Trophoblast cell (in vitro differentiated cells and primary cell): ENCODE results near the gene TNFRSF8.
A peak's percentile ranks its signal among the peaks of the same experiment; 100 is the strongest.

Experiments
- DNase-seq, 2 donors: peaks; one replicate each; pipeline ENCODE4 v3.0.0-alpha.2; 2016
- H2AFZ ChIP-seq: 2 replicates; pipeline ENCODE4 v1.6.1; 2013; ENCODE audit warnings: low read length, moderate library complexity, mild to moderate bottlenecking; ENCODE audit not compliant: insufficient read depth, poor library complexity
- H2AK5ac ChIP-seq: 2 replicates; pipeline ENCODE4 v1.6.1; 2013; ENCODE audit warnings: mild to moderate bottlenecking, low read length
- H2BK120ac ChIP-seq: 2 replicates; pipeline ENCODE4 v1.6.1; 2013; ENCODE audit warnings: low read length, mild to moderate bottlenecking, moderate library complexity; ENCODE audit not compliant: insufficient read depth, poor library complexity
- H2BK12ac ChIP-seq: 2 replicates; pipeline ENCODE4 v1.6.1; 2013; ENCODE audit warnings: mild to moderate bottlenecking, low read length, moderate library complexity
- H2BK5ac ChIP-seq: 2 replicates; pipeline ENCODE4 v1.6.1; 2013; ENCODE audit warnings: low read length, low read depth, moderate library complexity, mild to moderate bottlenecking; ENCODE audit not compliant: poor library complexity
- H3K14ac ChIP-seq: 2 replicates; pipeline ENCODE4 v1.6.1; 2013; ENCODE audit warnings: mild to moderate bottlenecking, low read length
- H3K18ac ChIP-seq: 2 replicates; pipeline ENCODE4 v1.6.1; 2013; ENCODE audit warnings: mild to moderate bottlenecking, low read length
- H3K23ac ChIP-seq: 2 replicates; pipeline ENCODE4 v1.6.1; 2013; ENCODE audit warnings: low read length
- H3K27ac ChIP-seq: 2 replicates; pipeline ENCODE4 v1.5.1; 2013; ENCODE audit warnings: low read depth, mild to moderate bottlenecking, inconsistent platforms, low read length, moderate library complexity
- H3K27me3 ChIP-seq: 2 replicates; pipeline ENCODE4 v1.6.1; 2013; ENCODE audit warnings: inconsistent platforms, mild to moderate bottlenecking, low read length, moderate library complexity; ENCODE audit not compliant: insufficient read depth
- H3K36me3 ChIP-seq, 2 experiments: 1 replicate in 1 of 2; 2 replicates in 1 of 2; pipeline ENCODE4 v1.6.1; 2013; ENCODE audit warnings: low read length in 2 of 2, mild to moderate bottlenecking in 2 of 2, moderate library complexity in 1 of 2; ENCODE audit not compliant: insufficient read depth in 2 of 2, control insufficient read depth in 1 of 2
- H3K4ac ChIP-seq: 2 replicates; pipeline ENCODE4 v1.6.1; 2013; ENCODE audit warnings: low read depth, mild to moderate bottlenecking, low read length, moderate library complexity
- H3K4me1 ChIP-seq, 2 experiments: 1 replicate in 1 of 2; 2 replicates in 1 of 2; pipeline ENCODE4 v1.6.1; 2013; ENCODE audit warnings: low read length in 2 of 2, mild to moderate bottlenecking in 2 of 2, moderate library complexity in 1 of 2; ENCODE audit not compliant: insufficient read depth in 2 of 2, control insufficient read depth in 1 of 2
- H3K4me2 ChIP-seq: 2 replicates; pipeline ENCODE4 v1.6.1; 2013; ENCODE audit warnings: inconsistent platforms, mild to moderate bottlenecking, low read length, moderate library complexity
- H3K4me3 ChIP-seq: 2 replicates; pipeline ENCODE4 v1.5.1; 2013; ENCODE audit warnings: mild to moderate bottlenecking, low read depth, low read length, inconsistent platforms
- H3K79me1 ChIP-seq: one replicate; pipeline ENCODE4 v1.6.1; 2013; ENCODE audit warnings: low read length
- H3K79me2 ChIP-seq: 2 replicates; pipeline ENCODE4 v1.6.1; 2013; ENCODE audit warnings: low read length, mild to moderate bottlenecking; ENCODE audit not compliant: control insufficient read depth, insufficient read depth, poor library complexity
- H3K9ac ChIP-seq: 2 replicates; pipeline ENCODE4 v1.6.1; 2013; ENCODE audit warnings: mild to moderate bottlenecking, low read length
- H3K9me3 ChIP-seq: 2 replicates; pipeline ENCODE4 v1.6.1; 2013; ENCODE audit warnings: low read depth, mild to moderate bottlenecking, control low read depth, inconsistent platforms, low read length; ENCODE audit not compliant: insufficient read depth
- H4K12ac ChIP-seq: 2 replicates; pipeline ENCODE4 v1.6.1; 2013; ENCODE audit warnings: low read depth, mild to moderate bottlenecking, low read length, moderate library complexity
- H4K8ac ChIP-seq: 2 replicates; pipeline ENCODE4 v1.6.1; 2013; ENCODE audit warnings: low read depth, mild to moderate bottlenecking, low read length, moderate library complexity
- H4K91ac ChIP-seq: one replicate; pipeline ENCODE4 v1.6.1; 2013; ENCODE audit warnings: low read depth, mild to moderate bottlenecking, low read length, moderate library complexity
- WGBS: extraction: QIAGEN DNeasy Blood & Tissue Kit; methylation state at CpG from one replicate; pipeline ENCODE4 v1.1.7; 2013; ENCODE audit warnings: missing lambda C conversion rate; ENCODE audit not compliant: insufficient read length, insufficient coverage; ENCODE audit errors: extremely low coverage; 5-methylcytosine and 5-hydroxymethylcytosine counted together

The TNFRSF8 gene

DNA sequence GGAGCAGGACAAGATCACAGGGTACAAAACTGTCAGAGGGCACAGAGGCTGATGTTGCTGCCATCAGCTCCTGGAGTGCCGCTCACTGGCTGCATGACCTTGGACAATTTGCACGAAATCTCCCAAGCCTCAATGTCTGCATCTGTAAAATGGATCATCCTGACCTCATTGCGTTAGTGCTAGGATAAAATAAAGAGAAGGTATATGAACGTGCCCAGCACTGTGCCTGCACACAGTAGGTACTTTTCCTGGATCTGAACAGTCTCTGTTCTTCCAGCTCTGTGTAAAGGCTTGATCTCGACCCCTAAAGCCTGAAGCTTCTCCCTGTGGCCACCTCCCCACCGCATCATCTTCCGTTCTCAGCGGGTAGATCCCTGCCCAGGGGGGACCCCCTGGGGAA lies 116.6 kb downstream of the TNFRSF8 start:
- Histone ChIP-seq H4K12ac (no peak overlapping the region), H3K14ac (no peak overlapping the region), H3K27me3 (no peaks in the 10 kb centered on the region), H3K9ac (no peak overlapping the region), H3K9me3 (no peaks in the 10 kb centered on the region), H3K23ac (no peak overlapping the region), H4K8ac (peak overlapping the region; percentile 20), H2BK120ac (no peak overlapping the region), H3K79me1 (peaks cover 15% of the 10 kb centered on the region), H3K18ac (no peak overlapping the region), H3K27ac (no peak overlapping the region), H3K36me3 (peaks cover 2 to 4% of the 10 kb centered on the region in 2 experiments), H3K4me2 (no peak overlapping the region), H2BK12ac (peak overlapping the region; percentile 42), H3K4ac (no peak overlapping the region), H4K91ac (peak overlapping the region; percentile 7), H2AK5ac (no peak overlapping the region), H3K4me1 (peaks cover 21 to 29% of the 10 kb centered on the region in 2 experiments), H3K4me3 (no peak overlapping the region), H3K79me2 (peaks cover 2% of the 10 kb centered on the region), H2AFZ (no peak overlapping the region), H2BK5ac (no peak overlapping the region)
- DNase-seq: no peak
- no CpG with 5 or more reads among the region's 8 CpGs for WGBS

DNA sequence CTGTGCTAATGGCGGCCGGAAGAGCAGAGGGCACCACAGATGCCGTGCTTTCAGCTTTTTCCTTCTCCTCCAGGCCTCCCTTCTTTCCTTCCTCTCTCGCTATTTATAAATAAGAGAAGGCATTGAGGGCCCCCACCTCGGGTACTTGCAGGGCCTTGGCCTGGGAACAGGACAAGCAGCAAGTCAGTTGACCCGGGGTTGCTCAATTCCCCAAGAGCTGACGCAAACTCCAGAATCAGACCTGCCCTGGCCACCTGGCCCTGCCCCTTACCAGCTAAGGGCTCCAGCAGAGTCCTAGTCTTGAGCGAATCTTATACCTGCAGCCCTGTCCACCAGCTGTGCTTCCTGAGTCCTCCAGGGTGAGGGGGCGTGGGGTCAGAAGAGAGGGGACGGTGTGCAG lies 117.2 kb downstream of the TNFRSF8 start:
- Histone ChIP-seq H3K79me2 (peaks cover 5% of the 10 kb centered on the region), H3K4ac (no peak overlapping the region), H2AK5ac (peak overlapping the region; percentile 66), H3K4me1 (peaks cover 21 to 32% of the 10 kb centered on the region in 2 experiments), H3K9ac (no peak overlapping the region), H4K91ac (peak overlapping the region; percentile 45), H3K36me3 (peaks cover 2 to 4% of the 10 kb centered on the region in 2 experiments), H3K79me1 (peaks cover 21% of the 10 kb centered on the region), H2BK5ac (no peak overlapping the region), H4K8ac (peak overlapping the region; percentile 43), H4K12ac (no peak overlapping the region), H2AFZ (no peak overlapping the region), H2BK120ac (peak overlapping the region; percentile 6), H3K27ac (no peak overlapping the region), H3K4me2 (no peak overlapping the region), H3K18ac (peak overlapping the region; percentile 21), H2BK12ac (peak overlapping the region; percentile 46), H3K27me3 (no peaks in the 10 kb centered on the region), H3K4me3 (no peak overlapping the region), H3K14ac (peak overlapping the region; percentile 62), H3K9me3 (peaks cover 2% of the 10 kb centered on the region), H3K23ac (no peak overlapping the region)
- WGBS: no CpG with 5 or more reads among the region's 10 CpGs
- DNase-seq: peak; percentile 77 to 90

DNA sequence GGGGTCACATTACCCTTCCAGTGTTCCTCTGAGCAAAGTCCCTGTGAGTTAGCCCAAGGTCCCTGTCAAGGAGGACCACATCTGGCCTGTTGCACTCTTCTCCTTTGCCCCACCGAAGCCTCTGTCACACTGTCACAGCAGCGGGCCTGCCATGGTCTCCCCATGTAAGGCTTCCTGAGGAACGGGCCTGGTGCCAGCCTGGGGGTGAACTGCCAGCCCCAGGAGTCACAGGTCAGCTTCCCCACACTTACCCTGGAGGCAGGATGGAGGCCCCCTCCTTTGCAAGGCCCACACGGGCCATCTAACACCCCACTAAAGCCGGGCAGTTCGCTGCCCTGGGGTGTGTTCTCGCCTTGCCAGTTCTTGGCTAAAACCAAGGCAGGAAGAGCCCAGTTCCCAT lies 117.8 kb downstream of the TNFRSF8 start:
- Histone ChIP-seq H3K36me3 (peaks cover 2 to 4% of the 10 kb centered on the region in 2 experiments), H3K9ac (no peak overlapping the region), H3K9me3 (peaks cover 2% of the 10 kb centered on the region), H3K79me1 (peaks cover 27% of the 10 kb centered on the region), H3K4me2 (no peak overlapping the region), H3K4ac (no peak overlapping the region), H2BK120ac (peak overlapping the region; percentile 6), H4K12ac (no peak overlapping the region), H3K79me2 (peaks cover 7% of the 10 kb centered on the region), H3K23ac (no peak overlapping the region), H2AFZ (no peak overlapping the region), H4K91ac (peak overlapping the region; percentile 45), H3K14ac (peak overlapping the region; percentile 8), H2AK5ac (peak overlapping the region; percentile 16), H3K4me1 (peaks cover 27 to 38% of the 10 kb centered on the region in 2 experiments), H3K27me3 (no peaks in the 10 kb centered on the region), H3K27ac (no peak overlapping the region), H3K4me3 (no peak overlapping the region), H4K8ac (no peak overlapping the region), H3K18ac (no peak overlapping the region), H2BK5ac (no peak overlapping the region), H2BK12ac (peak overlapping the region; percentile 46)
- DNase-seq: no peak
- WGBS: no CpG with 5 or more reads among the region's 7 CpGs

DNA sequence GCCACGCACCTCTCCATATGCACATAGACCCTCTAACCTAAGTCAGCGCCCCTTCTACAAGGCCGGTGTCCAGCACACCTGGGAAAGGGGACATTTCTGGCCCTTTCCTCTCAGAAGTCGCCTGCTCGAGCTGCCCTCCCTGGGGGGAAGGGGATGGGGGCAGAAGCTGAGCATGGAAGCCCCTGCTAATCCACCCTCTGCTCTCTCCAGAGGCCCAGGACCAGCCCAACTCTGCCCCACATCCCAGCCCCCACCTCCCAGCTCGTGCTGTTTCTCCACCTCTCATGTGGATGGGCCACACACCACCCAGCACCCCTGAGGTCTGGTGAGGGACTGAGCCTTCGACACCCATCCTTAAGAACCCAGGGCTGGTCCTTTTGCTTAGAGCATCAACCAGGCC lies 118.5 kb downstream of the TNFRSF8 start:
- Histone ChIP-seq H3K4me3 (no peak overlapping the region), H4K91ac (peak overlapping the region; percentile 11), H3K4ac (no peak overlapping the region), H3K27ac (no peak overlapping the region), H2BK5ac (no peak overlapping the region), H2BK120ac (peak overlapping the region; percentile 4), H3K79me1 (peaks cover 30% of the 10 kb centered on the region), H3K9ac (no peak overlapping the region), H3K36me3 (peaks cover 2 to 4% of the 10 kb centered on the region in 2 experiments), H2BK12ac (no peak overlapping the region), H4K12ac (no peak overlapping the region), H3K4me1 (peaks cover 30 to 42% of the 10 kb centered on the region in 2 experiments), H2AFZ (no peak overlapping the region), H3K14ac (no peak overlapping the region), H3K23ac (no peak overlapping the region), H2AK5ac (no peak overlapping the region), H3K4me2 (no peak overlapping the region), H3K18ac (no peak overlapping the region), H3K27me3 (no peaks in the 10 kb centered on the region), H3K9me3 (peaks cover 2% of the 10 kb centered on the region), H3K79me2 (peaks cover 7% of the 10 kb centered on the region), H4K8ac (no peak overlapping the region)
- no peak for DNase-seq
- WGBS: no CpG with 5 or more reads among the region's 7 CpGs
